Ecto neural progenitor cell (in vitro differentiated cells): ENCODE data around the gene KCNN1.
"Not testable (repeated sequence)": the region's sequence is repeated elsewhere in the genome, so short reads cannot be mapped to it uniquely, and the experiment has no call there.

Source experiments
- DNase-seq: peaks from one replicate; pipeline ENCODE4 v3.0.0-alpha.2; 2018; ENCODE audit warnings: low spot score

The KCNN1 gene

DNA sequence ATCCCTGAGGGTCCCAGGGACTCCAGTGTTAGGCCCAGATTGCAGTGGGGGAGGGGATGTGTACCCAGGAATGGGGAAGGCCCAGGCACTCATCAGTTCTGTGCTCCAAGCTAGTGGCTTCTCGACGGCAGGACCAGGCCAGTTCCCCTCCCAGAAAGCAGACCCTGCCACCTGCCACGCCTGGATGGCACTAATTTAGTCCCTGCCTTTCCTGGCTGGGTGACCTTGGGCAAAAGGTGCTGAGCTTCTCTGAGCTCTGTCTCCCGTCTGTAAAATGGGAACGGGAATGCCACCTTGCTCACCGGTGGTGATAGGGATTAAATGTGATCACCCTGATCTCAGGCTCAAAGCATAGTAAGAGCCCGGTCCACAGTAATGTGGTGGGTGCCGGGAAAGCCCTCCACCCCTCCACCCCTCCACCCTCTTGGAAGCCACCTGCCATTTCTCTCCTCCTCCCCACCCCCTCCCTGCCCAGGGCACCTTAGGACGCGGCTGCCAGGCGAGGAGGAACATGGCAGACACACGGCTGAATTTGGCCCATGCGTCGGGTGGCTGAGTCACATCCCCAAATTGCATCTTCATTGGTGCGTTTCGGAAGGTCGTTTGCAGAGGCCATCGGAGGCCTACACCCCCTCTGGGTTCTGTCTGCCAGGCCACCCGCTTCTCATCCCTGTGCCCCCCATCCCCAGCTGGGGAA lies 2.3 kb downstream of the KCNN1 start:
- no peak for DNase-seq

DNA sequence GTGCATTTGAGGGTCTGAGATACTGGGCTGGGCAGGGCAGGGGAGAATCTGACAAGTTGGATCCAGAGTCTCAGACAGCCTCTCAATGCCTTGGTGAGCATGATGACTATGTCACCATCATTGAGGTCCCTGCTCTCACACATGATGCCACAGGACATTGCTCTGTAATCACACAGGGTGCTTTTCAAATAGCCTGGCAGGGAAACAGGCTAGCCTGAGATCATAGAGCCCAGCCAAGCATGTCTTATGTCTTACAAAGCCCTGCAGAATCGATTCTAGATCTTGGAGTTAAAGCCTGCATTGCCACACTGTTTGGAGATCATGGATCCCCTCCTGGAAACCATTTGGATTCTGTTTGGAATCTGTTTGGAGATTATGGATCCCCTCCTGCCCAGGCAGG lies 5.3 kb downstream of the KCNN1 start:
- no peak for DNase-seq

DNA sequence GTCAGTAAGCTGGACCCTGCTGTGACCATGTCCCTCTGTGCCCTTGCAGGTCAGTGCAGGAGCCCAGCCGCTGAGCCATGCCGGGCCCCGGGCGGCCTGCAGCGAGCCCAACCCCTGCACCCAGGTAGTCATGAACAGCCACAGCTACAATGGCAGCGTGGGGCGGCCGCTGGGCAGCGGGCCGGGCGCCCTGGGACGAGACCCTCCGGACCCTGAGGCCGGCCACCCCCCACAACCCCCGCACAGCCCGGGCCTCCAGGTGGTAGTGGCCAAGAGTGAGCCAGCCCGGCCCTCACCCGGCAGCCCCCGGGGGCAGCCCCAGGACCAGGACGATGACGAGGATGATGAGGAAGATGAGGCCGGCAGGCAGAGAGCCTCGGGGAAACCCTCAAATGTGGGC lies 6.9 kb downstream of the KCNN1 start:
- no peak for DNase-seq

DNA sequence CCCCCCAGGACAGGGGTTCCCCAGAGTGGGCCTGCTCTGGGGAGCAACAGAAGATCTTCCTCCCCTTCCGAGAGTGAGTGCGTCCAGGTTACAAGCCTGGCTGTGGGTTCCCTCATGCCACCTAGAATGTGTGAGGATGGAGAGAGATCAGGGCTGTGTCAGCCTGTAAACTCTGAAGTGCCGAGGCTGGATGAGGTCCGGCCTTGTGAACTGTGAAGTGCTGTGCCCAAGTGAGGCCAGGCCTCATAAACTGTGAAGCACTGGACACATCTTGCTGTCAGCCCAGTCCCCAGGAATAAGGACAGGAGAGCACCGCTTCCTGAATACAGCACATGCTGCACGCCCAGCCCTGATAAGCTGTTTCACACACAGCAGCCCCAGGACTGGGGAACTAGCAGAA lies 7.6 kb downstream of the KCNN1 start:
- DNase-seq, result no peak

DNA sequence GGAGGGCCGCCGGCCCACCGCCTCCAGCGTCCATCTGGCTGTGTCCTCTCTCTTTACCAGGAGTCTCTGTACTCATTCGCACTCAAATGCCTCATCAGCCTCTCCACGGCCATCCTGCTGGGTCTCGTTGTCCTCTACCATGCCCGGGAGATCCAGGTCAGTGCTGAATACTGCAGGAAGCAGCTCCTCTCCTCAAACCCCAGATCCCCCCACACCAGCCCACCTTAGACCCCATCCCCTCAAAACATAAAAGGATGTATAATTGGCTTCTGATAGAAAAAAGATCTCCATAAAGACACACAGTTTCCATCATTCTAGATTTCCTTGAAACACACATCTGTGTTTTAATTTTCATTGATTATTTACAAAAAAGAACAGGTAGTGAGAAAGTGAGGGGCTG lies 8.1 kb downstream of the KCNN1 start:
- no peak for DNase-seq

DNA sequence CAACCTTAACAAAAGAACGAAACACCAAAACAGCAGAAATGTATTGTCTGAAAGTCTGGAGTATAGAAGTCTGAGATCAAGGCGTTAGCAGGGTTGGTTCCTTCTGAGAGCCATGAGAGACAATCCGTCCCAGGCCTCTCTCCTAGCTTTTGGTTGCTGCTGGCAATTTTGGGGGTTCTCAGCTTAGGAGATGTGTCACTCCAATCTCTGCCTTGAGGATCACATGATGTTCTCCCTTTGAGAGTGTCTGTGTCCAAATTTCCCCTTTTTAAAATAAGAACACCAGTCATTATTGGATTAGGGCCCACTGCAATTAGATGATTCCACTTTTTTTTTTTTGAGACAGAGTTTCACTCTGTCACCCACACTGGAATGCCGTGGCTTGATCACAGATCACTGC lies 10.1 kb downstream of the KCNN1 start:
- no peak for DNase-seq

DNA sequence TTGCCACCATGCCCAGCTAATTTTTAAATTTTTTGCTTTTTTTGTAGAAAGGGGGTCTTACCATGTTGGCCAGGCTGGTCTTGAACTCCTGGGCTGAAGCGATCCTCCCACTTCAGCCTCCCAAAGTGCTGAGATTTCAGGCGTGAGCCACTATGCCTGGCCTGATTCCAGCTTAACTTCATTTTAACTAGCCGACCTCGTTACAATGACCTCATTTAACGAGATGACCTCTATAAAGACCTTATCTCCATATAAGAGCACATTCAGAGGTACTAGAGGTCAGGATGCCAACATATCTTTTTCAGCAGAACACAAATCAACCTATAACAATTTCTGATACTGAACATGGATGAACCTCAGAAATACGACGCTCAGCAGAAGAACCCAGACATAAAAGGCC lies 10.6 kb downstream of the KCNN1 start:
- no peak for DNase-seq

DNA sequence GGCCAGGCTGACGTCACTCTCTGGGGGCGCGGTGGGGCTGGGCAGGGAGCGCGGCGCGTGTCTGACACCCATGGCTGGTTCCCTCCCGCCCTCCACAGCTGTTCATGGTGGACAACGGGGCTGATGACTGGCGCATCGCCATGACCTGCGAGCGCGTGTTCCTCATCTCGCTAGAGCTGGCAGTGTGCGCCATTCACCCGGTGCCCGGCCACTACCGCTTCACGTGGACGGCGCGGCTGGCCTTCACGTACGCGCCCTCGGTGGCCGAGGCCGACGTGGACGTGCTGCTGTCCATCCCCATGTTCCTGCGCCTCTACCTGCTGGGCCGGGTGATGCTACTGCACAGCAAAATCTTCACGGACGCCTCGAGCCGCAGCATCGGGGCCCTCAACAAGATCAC lies 14.7 kb downstream of the KCNN1 start:
- DNase-seq, result no peak

DNA sequence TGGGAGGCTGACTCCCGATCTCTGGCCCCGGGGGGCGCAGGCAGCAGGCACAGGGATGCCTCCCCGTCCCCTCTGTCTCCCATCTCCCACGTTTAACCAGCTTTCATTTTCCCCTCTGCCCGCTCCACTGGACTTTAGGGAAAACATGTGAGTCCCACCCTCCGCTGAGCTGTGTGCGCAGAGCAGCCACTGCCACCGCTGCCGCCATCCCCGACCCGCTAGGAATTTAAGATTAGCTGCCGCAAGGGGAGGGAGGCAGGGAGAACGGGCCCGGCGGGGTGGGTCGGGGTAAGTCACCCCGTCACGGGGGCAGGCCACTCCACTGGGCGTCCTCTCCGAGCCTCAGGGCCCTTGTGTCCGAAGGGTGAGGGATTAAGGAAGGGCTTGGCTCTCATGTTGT lies 15.5 kb downstream of the KCNN1 start:
- no peak for DNase-seq

DNA sequence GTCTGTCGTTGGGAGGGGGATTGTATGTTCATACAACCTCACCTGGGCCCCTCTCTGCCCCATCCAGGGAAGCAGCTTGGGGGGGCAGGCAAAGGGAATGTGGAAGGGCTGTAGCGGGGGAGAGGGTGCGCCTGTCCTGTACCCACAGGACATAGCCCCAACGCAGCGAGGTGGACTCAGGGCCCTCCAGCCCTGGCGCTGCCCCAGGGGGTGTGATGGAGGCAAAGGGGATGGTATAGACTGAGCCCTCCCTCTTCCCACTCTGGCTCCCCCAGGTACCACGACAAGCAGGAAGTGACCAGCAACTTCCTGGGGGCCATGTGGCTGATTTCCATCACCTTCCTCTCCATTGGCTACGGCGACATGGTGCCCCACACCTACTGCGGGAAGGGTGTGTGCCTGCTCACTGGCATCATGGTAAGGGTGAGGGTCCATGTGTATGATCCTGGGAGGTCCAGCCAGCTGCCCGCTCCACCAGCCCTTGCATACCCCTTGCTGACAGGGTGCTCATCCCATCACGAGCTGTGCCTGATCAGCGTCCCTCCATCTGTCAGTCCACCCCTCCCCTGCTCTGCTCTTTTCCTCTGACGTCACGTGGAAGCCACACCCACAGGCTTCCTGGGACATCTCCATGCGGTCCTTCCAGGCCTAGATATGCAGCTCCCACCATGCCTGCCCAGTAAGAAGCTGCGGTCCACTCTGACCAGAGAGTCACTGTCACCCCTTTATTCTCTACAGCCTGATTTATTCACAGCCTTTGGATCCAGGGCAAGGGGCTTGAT lies 18.3 kb downstream of the KCNN1 start:
- no peak for DNase-seq

DNA sequence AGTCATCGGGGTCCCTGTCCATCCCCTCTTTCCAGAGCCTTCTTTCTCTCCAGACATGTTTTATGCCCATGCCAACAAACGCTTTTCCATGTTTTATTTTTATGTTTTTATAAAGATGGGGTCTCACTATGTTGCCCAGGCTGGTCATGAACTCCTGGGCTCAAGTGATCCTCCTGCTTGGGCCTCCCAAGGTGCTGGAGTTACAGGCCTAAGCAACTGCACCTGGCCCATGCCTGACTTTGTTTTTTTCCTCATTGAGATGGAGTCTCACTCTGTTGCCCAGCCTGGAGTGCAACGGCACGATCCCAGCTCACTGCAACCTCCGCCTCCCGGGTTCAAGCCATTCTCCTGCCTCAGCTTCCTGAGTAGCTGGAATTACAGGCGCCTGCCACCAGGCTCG lies 19.7 kb downstream of the KCNN1 start:
- not testable (repeated sequence) for DNase-seq

DNA sequence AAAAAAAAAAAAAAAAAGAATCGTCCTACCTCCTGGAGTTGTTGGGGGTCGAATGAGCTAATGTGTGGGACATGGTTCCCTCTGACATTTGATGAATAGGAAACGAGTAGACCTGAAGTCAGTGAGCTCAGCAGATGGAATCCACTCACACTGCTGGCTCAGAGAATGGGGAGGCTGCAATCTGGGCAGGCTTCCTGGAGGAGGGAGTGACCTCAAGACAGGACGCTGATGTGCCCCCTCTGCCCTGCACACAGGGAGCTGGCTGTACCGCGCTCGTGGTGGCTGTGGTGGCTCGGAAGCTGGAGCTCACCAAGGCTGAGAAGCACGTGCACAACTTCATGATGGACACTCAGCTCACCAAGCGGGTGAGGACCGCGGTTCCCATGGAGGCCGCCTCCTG lies 21.3 kb downstream of the KCNN1 start:
- DNase-seq, result no peak

DNA sequence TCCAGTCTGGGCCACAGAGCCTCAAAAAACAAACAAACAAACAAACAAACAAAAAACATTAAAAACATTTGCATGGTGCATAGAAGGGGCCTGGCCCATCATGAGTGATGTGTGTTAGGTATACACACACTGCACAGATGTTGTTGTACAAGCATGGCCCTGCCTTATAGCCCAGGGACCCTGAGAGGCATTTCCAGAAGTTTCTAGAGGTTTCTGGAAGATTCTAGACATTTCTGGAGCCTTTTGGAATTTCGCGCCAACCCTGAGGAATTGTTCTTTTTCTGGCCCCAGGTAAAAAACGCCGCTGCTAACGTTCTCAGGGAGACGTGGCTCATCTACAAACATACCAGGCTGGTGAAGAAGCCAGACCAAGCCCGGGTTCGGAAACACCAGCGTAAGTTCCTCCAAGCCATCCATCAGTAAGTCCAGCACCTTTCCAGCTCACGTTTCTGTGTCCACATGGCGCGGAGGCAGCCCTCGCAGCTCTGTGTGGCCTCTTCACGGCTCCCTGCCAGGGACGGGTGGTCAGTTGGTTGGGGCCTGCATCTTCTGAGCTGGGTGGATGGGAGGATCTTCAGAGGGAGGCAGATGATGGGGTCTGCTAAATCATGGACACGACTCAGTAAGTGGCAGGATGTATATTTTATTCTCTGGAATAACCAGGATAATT lies 22.7 kb downstream of the KCNN1 start:
- DNase-seq, result no peak

DNA sequence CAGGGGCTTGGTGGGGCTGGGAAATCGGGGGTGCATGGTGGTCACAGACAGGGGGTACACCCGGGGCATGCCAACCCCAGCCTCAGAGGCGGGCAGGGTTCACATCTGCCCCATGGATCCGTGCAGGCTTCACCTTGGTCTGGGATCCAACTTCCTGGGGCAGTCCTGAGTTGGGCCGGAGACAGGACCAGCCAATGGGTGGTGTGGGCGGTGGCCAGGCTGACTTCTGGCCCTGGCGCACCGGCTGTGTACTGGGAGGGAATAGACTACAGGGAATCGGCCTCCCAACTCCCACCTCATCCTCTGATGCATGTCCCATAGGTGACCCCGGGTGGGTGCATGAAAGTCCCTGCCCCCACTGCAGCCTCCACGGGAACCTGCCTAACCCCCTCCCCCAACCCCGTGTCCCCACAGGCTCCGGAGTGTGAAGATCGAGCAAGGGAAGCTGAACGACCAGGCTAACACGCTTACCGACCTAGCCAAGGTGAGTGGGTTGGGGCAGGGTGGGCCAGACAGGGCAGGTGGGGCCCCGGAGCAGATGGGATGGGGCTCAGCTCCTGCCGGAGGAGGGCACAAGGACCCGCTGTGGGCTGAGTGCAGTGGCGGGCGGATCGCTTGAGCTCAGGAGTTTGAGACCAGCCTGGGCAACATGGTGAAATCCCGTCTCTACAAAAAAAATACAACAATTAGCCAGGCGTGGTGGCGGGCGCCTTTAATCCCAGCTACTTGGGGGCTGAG lies 26.3 kb downstream of the KCNN1 start:
- no peak for DNase-seq

DNA sequence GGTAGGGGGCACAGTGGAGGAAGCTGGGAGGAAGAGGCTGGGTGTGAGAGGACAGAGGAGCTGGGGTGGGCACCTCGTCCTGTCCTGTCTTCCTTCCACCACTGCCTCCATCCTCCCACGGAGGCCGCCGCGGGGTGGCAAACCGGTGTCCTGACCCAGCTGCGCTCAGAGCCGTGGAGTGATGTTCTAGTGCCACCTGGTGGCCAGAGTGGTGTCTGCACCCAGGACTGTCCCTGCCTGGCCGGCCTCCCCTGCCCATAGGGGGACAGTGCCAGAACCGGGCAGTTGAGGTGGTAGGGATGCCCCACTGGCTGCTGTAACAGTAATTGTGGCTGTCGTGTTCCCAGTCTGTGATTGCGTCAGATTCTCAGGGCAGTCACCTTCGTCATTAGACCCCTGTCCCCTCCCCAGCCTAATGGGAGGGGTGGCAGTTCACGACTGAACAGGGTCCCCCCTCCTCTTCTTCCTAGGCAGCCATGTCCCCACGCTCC lies 30.0 kb downstream of the KCNN1 start:
- peak; percentile 94 for DNase-seq

DNA sequence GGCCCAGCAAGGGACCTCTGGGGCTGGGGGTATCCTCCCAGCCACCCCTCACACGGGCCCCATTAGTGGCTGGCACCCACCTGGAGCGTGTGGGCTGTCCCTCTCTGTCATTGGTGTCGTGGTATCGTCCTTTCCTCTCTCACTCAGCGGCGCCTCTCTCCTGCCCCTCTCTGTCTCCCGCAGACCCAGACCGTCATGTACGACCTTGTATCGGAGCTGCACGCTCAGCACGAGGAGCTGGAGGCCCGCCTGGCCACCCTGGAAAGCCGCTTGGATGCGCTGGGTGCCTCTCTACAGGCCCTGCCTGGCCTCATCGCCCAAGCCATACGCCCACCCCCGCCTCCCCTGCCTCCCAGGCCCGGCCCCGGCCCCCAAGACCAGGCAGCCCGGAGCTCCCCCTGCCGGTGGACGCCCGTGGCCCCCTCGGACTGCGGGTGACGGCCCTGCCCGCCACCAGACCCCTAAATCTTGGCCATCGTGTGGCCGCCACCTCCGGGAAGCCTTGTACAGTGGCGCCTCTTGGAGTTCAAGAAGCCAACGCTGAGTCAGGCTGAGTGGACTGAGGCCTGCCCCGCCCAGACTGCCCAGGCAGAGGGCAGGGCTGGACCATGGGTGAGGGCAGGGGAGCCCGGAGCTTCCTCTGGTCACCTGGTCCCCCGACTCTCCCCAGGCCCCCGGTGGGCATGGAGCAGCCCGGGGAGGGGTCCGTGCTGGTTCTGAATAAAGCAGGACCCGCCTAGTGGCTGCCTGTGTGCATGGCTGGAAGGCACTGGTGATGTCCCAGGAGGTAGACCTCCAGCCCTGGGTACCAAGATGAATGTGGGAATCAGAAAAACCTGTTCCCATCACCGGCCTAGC lies 31.3 kb downstream of the KCNN1 start:
- peak; percentile 63 for DNase-seq

DNA sequence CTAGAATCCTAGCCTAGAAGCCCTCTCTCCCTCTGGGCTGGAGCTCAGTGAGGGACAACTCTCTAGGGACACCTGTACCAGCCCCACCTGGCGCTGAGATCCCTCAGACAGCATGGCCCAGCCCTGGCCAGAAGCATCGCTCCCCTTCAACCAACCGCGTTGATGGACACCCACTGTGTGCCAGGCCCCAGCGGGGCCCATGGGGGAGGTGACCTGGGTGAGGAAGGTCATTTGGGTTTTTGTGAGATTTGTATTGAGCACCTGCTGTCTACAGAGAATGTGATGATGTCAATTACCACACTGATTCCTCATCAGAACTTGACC lies 31.9 kb downstream of the KCNN1 start:
- DNase-seq, result no peak

DNA sequence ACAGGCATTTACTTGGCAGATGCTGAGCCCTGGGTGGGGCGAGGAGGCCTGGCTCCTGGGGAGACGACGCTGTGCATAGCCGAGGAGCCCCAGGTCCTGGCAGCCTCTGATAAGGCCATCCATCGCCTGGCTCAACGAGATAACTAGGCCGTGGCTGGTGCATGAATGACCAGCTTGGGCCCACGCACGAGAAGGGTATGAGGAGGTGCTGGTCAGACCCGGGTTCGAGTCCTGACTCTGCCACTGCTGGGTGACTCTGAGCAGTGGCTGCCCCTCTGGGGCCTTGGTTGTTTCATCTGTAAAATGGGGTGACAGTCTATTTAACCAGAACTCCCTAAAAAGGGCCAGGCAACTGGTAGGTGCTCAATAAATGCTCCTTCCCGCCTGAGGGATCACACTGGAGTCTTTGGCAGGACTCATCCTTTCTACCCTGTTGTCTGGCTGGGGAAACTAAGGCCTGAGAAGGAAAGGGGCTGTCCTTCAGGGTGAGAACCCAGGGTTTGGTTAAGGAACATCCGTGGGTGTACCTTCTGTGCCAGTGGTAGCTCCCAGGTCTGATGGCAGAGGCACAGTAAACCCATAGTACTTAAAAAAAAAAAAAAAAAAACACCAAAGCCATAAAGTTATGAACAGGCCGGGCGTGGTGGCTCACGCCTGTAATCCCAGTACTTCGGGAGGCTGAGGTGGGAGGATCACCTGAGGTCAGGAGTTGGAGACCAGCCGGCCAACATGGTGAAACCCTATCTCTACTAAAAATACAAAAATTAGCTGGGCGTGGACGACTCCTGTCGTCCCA lies 33.0 kb downstream of the KCNN1 start:
- DNase-seq, result no peak

DNA sequence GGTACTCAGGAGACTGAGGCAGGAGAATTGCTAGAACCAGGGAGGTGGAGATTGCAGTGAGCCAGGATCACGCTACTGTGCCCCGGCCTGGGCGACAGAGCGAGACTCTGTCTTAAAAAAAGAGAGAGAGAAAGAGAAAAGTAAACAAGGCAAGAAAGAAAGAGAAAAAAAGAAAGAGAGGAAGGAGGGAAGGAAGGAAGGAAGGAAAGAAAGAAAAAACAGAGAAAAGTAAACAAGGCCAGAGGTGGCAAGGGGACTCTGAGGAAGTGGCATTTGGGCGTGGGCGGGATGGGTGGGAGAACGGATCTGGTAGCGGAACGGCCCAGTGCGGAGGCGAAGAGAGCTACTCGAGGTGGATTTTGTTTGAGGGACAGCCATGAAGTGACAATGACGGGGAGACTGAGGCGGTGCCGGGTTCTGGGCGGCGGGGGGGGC lies 33.6 kb downstream of the KCNN1 start:
- no peak for DNase-seq

DNA sequence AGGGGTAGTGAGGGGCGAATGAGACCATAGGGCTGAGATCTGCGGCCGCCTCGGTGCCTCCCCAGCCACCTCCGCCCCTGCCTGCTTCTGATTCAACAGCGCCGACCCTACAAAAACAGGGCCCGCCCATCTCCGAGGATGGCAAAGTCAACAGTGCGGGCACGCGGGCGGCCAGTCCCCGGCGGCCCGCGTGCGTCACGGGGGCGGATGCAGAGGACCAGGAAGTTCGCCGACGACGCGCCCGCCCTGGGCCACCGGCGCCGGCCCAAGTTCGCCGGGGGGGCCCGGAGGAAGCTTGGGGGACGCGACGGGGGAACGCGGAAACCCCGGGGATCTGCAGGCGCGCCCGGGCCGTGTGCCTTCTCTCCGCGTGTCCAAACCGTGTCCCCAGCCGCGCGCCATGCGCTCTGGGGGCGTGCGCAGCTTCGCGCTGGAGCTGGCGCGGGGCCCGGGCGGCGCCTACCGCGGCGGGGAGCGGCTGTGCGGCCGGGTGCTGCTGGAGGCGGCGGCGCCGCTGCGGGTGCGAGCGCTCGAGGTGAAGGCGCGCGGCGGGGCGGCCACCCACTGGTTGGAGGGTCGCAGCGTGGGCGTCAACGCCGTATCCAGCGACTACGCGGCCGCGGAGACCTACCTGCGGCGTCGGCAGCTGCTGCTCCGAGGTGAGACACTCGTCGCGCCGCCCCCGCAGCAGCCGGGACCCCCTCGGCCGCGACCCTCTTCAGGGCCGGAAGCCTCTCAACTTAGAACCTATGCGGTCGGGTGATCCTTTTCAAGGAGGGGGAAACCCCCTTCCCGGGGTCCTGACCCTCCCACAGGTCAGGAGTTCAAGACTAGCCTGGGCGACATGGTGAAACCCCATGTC lies 34.2 kb downstream of the KCNN1 start:
- DNase-seq, result peak; percentile 65
